ENCODE data around the gene EIF4E3. TPM values are rescaled to one million over a fixed set of nuclear protein-coding genes. Genes with fewer than 3 reads are reported as not detected.

The EIF4E3 gene
- polyA plus RNA-seq, 2 of the 4 experiments (the other 2 are of a cell fraction) = 2.3 to 5.5 TPM

DNA sequence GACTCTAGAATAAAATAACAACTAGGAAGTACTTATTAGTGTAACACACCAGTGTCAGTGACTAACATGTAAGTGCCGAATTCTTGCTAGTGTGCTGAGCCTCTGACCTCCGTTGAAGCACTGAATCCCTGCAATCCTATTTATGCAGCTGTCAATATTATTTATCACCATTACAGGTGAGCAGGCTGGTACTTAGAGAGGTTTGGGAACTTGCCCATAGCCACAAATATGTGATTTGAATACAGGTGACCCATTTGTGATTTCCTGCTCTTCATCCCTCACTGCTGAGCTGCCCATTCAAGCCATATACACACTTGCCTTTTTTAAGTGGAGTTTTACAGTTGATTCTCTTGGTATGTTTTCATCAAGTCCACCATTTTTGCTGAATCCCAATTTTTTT lies 12.2 kb downstream of the EIF4E3 start:
- ChIA-PET POLR2A (no interaction called here), CTCF (interaction anchor here (0.8 to 3.6 kb wide), 3 partner anchors 14 to 146 kb away, joined by 3 to 16 read pairs (median 4); no protein-coding TSS in a partner anchor)
- H3K4me1 ChIP-seq = peaks cover 6% of the 10 kb centered on the region
- H3K4me2 ChIP-seq = no peak overlapping the region
- no peak for TF ChIP-seq MAFK (IDR thresholded peaks at IDR 0.05; ENCODE audit: partially characterized antibody)
- no peak for TF ChIP-seq RAD21 (conservative IDR thresholded peaks at IDR 0.05 in 1 of 2, IDR thresholded peaks at IDR 0.05 in 1 of 2)
- no peaks in the 10 kb centered on the region for H3K9me3 ChIP-seq
- DNase-seq (ENCODE audit: low read depth in 1 of 2, low spot score in 1 of 2) = no peak
- ATAC-seq = no peak
- H3K4me3 ChIP-seq = no peak overlapping the region
- 54% methylated on average over 2 of the region's 2 CpGs for WGBS (ENCODE audit: missing lambda C conversion rate)
- no peak for FAIRE-seq
- no peak overlapping the region for H3K27ac ChIP-seq

DNA sequence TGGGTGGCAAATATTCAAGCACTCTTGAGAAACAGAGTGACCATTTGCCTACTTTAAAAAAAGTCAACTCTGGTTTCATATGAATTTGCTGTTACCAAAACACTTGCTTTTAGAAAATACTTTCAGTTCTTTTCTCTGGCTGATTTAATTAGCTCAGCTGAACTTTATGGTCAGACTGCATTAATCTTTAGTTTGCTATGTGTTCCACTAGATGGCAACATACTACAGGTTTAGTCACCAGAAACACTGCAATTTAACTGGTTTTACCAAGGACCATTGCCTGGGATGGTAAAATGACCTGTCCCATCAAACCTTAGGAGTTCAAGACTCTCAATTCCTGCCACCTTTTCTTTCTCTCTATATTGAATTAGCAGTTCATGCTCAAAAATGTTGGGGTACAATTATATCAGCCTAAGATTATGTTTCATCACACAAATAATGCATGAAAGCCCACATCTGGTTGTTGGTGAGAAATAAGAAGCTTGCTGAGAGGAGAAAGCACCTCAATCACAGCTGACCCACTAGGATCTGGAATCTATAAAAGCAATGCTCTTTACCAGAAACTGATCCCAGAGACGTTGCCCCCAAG lies 14.2 kb downstream of the EIF4E3 start:
- peaks cover 16% of the 10 kb centered on the region for H3K4me1 ChIP-seq
- TF ChIP-seq, protein P1, sequence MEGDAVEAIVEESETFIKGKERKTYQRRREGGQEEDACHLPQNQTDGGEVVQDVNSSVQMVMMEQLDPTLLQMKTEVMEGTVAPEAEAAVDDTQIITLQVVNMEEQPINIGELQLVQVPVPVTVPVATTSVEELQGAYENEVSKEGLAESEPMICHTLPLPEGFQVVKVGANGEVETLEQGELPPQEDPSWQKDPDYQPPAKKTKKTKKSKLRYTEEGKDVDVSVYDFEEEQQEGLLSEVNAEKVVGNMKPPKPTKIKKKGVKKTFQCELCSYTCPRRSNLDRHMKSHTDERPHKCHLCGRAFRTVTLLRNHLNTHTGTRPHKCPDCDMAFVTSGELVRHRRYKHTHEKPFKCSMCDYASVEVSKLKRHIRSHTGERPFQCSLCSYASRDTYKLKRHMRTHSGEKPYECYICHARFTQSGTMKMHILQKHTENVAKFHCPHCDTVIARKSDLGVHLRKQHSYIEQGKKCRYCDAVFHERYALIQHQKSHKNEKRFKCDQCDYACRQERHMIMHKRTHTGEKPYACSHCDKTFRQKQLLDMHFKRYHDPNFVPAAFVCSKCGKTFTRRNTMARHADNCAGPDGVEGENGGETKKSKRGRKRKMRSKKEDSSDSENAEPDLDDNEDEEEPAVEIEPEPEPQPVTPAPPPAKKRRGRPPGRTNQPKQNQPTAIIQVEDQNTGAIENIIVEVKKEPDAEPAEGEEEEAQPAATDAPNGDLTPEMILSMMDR (IDR thresholded peaks at IDR 0.05) = peak; percentile 77
- peak; percentile 56; the same call in 2 of the 3 replicates for TF ChIP-seq SMC3 (IDR thresholded peaks at IDR 0.05)
- no peak for TF ChIP-seq RARB (CRISPR knock-in tag; IDR thresholded peaks at IDR 0.05)
- TF ChIP-seq, protein P2, sequence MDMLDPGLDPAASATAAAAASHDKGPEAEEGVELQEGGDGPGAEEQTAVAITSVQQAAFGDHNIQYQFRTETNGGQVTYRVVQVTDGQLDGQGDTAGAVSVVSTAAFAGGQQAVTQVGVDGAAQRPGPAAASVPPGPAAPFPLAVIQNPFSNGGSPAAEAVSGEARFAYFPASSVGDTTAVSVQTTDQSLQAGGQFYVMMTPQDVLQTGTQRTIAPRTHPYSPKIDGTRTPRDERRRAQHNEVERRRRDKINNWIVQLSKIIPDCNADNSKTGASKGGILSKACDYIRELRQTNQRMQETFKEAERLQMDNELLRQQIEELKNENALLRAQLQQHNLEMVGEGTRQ (IDR thresholded peaks at IDR 0.05) = no peak
- peak; percentile 77 to 79 for TF ChIP-seq RAD21 (conservative IDR thresholded peaks at IDR 0.05 in 1 of 2, IDR thresholded peaks at IDR 0.05 in 1 of 2)
- TF ChIP-seq EP300 (IDR thresholded peaks at IDR 0.05) = no peak
- no peak overlapping the region for H3K4me2 ChIP-seq
- WGBS (ENCODE audit: missing lambda C conversion rate) = 0% methylated on average over 1 of the region's 1 CpG
- H3K27ac ChIP-seq = no peak overlapping the region
- POLR2A ChIA-PET = no interaction called here
- ATAC-seq = peak; percentile 70 to 90; a peak in 4 of 6 replicates
- peak; percentile 99 for FAIRE-seq
- CTCF ChIA-PET = interaction anchor here (0.6 to 3.6 kb wide), 26 partner anchors 10 to 1380 kb away, joined by 3 to 17 read pairs (median 4); partner anchors contain the start of gene EIF4E3
- no peak overlapping the region for H3K4me3 ChIP-seq
- peak; percentile 51 to 70 for DNase-seq (ENCODE audit: low read depth in 1 of 2, low spot score in 1 of 2)
- H3K9me3 ChIP-seq = no peaks in the 10 kb centered on the region

DNA sequence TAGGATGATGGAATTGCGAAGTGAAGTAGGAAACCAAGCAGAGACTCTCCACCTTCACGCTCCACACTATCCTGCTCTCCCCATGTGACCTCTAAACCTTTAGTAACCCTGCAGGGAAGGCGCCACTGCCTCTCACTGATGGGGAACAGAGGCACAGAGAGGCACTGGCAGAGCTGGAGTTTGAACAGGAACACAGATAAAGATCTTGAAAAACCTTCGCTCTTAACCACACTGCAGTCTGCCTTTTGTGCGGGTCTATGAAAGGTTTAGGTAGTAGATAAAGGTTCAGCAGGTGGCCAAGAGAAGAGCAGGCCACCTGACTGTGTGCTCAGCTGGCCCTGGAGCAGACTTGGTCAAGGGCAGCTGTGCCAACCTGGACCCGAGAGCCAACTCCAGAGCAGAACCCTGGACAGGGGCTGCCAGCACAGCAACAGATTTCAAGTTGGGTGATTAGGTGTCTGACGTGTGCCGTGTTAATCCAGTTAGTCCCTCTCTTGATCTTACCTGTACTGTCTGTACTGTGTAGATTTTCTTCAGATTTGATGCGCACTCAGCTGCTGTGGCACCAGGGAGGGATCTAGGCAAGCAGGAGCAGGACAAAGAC lies 15.2 kb downstream of the EIF4E3 start:
- H3K4me1 ChIP-seq = peaks cover 16% of the 10 kb centered on the region
- no peak for ATAC-seq
- H3K9me3 ChIP-seq = no peaks in the 10 kb centered on the region
- ChIA-PET CTCF (interaction anchor here (1.1 to 2.5 kb wide), 7 partner anchors 11 to 1376 kb away, joined by 3 to 10 read pairs (median 4); no protein-coding TSS in a partner anchor), POLR2A (no interaction called here)
- no peak overlapping the region for H3K4me3 ChIP-seq
- FAIRE-seq = no peak
- TF ChIP-seq, protein P3, sequence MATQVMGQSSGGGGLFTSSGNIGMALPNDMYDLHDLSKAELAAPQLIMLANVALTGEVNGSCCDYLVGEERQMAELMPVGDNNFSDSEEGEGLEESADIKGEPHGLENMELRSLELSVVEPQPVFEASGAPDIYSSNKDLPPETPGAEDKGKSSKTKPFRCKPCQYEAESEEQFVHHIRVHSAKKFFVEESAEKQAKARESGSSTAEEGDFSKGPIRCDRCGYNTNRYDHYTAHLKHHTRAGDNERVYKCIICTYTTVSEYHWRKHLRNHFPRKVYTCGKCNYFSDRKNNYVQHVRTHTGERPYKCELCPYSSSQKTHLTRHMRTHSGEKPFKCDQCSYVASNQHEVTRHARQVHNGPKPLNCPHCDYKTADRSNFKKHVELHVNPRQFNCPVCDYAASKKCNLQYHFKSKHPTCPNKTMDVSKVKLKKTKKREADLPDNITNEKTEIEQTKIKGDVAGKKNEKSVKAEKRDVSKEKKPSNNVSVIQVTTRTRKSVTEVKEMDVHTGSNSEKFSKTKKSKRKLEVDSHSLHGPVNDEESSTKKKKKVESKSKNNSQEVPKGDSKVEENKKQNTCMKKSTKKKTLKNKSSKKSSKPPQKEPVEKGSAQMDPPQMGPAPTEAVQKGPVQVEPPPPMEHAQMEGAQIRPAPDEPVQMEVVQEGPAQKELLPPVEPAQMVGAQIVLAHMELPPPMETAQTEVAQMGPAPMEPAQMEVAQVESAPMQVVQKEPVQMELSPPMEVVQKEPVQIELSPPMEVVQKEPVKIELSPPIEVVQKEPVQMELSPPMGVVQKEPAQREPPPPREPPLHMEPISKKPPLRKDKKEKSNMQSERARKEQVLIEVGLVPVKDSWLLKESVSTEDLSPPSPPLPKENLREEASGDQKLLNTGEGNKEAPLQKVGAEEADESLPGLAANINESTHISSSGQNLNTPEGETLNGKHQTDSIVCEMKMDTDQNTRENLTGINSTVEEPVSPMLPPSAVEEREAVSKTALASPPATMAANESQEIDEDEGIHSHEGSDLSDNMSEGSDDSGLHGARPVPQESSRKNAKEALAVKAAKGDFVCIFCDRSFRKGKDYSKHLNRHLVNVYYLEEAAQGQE (IDR thresholded peaks at IDR 0.05) = peak; percentile 48; the same call in 1 of the 2 replicates
- TF ChIP-seq ZNF302 (CRISPR knock-in tag; IDR thresholded peaks at IDR 0.05) (no peak), PHF8 (IDR thresholded peaks at IDR 0.05; ENCODE audit: borderline replicate concordance, low read depth) (no peak), HOXB13 (CRISPR knock-in tag; IDR thresholded peaks at IDR 0.05; ENCODE audit: low read depth) (no peak)
- WGBS (ENCODE audit: missing lambda C conversion rate) = 64% methylated on average over 9 of the region's 9 CpGs
- no peak for DNase-seq (ENCODE audit: low read depth in 1 of 2, low spot score in 1 of 2)
- no peak overlapping the region for H3K4me2 ChIP-seq
- H3K27ac ChIP-seq = no peak overlapping the region

All from A549 (cell line).